Astrocyte of the spinal cord (primary cell): Measurements from ENCODE around the gene CSTPP1.

Source experiments
- DNase-seq: peaks from one replicate; pipeline ENCODE4 v3.0.0; 2011; ENCODE audit warnings: low read depth, low spot score
- H3K4me3 ChIP-seq: 2 replicates; pipeline ENCODE4 v1.5.1; 2011; ENCODE audit warnings: low read depth, mild to moderate bottlenecking, low read length, moderate library complexity
- in situ Hi-C: cut with HindIII; loops from 2 replicates; pipeline ENCODE4 v1.10.0; 2017; ENCODE audit warnings: low sequenced_read_pairs
- TF ChIP-seq, protein P1 (sequence below): IDR thresholded peaks from 2 replicates; pipeline ENCODE4 v1.5.1; 2012; ENCODE audit warnings: low read depth, mild to moderate bottlenecking, low read length, inconsistent platforms

Gene CSTPP1

GRCh38 chr11:46999217-46999616 lies 62.7 kb downstream of the CSTPP1 start:
- TF ChIP-seq, protein P1, sequence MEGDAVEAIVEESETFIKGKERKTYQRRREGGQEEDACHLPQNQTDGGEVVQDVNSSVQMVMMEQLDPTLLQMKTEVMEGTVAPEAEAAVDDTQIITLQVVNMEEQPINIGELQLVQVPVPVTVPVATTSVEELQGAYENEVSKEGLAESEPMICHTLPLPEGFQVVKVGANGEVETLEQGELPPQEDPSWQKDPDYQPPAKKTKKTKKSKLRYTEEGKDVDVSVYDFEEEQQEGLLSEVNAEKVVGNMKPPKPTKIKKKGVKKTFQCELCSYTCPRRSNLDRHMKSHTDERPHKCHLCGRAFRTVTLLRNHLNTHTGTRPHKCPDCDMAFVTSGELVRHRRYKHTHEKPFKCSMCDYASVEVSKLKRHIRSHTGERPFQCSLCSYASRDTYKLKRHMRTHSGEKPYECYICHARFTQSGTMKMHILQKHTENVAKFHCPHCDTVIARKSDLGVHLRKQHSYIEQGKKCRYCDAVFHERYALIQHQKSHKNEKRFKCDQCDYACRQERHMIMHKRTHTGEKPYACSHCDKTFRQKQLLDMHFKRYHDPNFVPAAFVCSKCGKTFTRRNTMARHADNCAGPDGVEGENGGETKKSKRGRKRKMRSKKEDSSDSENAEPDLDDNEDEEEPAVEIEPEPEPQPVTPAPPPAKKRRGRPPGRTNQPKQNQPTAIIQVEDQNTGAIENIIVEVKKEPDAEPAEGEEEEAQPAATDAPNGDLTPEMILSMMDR, result no peak
- DNase-seq, result no peak
- in situ Hi-C loops, result no loop called here
- H3K4me3 ChIP-seq, result no peak overlapping the region

- no peak overlapping the region for H3K4me3 ChIP-seq
- in situ Hi-C loops, result no loop called here
- DNase-seq, result no peak
- TF ChIP-seq, protein P1, result no peak
Observed at GRCh38 chr11:47000033-47000432, 63.5 kb downstream of the CSTPP1 start.

DNA sequence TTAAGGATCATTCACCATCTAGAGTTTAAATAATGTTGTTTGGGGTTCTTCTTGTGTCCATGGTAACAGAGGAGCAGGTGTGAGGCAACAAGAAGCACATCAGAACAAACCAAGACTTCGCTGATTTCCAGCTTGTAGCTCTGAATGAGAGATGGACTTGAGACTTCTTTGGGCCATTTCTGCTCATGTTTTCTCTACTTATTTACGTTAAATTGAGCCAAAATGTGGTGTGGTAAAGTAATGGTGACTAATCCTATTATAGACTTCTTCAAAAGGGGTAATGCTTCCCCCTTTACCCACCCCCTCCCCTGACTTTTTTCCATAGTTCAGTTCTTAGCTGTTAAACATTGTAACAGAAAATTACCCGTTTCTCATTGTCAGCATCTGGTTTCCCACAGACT lies 65.2 kb downstream of the CSTPP1 start:
- in situ Hi-C loops, result no loop called here
- no peak overlapping the region for H3K4me3 ChIP-seq
- DNase-seq, result peak; percentile 67
- TF ChIP-seq, protein P1, result no peak

GRCh38 chr11:47002390-47002789 lies 65.8 kb downstream of the CSTPP1 start:
- TF ChIP-seq, protein P1, result no peak
- H3K4me3 ChIP-seq, result no peak overlapping the region
- no peak for DNase-seq

DNA sequence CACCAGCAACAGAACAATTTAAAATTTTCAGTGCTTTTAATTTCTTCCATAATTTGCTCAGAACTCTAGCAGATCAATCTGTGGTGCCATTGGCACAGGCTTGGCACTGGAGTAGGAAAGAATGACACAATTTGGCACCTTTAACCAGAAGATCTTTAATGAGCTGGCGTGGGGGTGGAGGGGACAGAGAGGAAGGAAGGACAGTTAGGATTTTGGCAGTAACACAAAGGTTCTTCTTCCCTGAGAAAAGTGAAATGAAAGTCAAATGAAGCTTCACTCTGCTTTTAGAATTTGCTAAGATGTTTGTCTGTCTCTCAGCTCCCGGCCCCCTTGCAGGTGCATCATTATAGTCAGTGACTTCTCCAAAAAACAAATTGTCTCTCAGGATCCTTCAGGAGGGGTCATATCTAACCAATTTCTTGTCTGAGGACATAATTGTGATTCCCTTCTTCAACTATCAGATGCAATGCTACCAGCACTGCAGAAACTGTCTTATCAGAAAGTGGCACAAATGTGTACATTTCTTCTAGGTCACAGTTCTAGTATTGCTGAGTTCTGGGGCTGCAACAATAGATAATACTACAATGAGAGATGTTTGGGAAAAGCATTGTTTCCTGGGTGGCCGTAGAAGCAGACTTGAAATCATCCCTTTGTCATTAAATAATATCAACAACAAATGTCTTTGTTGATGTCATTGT lies 66.8 kb downstream of the CSTPP1 start:
- DNase-seq, result no peak
- in situ Hi-C loops, result no loop called here
- H3K4me3 ChIP-seq, result no peak overlapping the region
- TF ChIP-seq, protein P1, result no peak

More at GRCh38 chr11:47002390-47002789, 65.8 kb downstream of the CSTPP1 start:
- in situ Hi-C loops, result no loop called here

GRCh38 chr11:47004595-47005033 lies 68.1 kb downstream of the CSTPP1 start:
- peak; percentile 98 for DNase-seq
- in situ Hi-C loops, result no loop called here
- TF ChIP-seq, protein P1, result no peak
- H3K4me3 ChIP-seq, result no peak overlapping the region
